ENCODE results near the gene JAZF1. TPM values are rescaled to one million over a fixed set of nuclear protein-coding genes. Genes with fewer than 3 reads are reported as not detected.

The JAZF1 gene
- total and polyA plus RNA-seq, 9 of the 15 experiments (the other 6 are each of a cell fraction or from before 2014, with no cell fraction given) = 0.04 to 0.64 (median 0.11) TPM; not detected in 3

GRCh38 chr7:28106321-28106829 is 74.2 kb downstream of the JAZF1 start:
- H3K9ac ChIP-seq (ENCODE audit: insufficient read depth in 1 of 2, low read depth in 2 of 2, low read length in 2 of 2) = no peak overlapping the region
- CTCF ChIA-PET (ENCODE audit: low intra/inter-chr PET ratio) = no interaction called here
- WGBS (ENCODE audit: insufficient coverage, low coverage, missing lambda C conversion rate) = 0% methylated on average over 6 of the region's 6 CpGs
- BruUV-seq (replicated peaks) = no TSS peak
- POLR2A ChIA-PET = interaction anchor here (1.6 kb wide), 1 partner anchor 10 kb away, joined by 3 read pairs; no protein-coding TSS in a partner anchor
- no peak overlapping the region for H2AFZ ChIP-seq (ENCODE audit: low read depth, low read length)
- intact Hi-C loops (cut with micrococcal nuclease) = no loop called here
- H3K9me3 ChIP-seq (replicated peaks; ENCODE audit: control insufficient read depth, insufficient read depth, low read depth, low read length) = no peaks in the 10 kb centered on the region
- FAIRE-seq (no peak), ATAC-seq (no peak), DNase-seq (ENCODE audit: extremely low read depth in 1 of 4, low spot score in 3 of 4) (no peak)
- H3K4me1 ChIP-seq (replicated peaks in 1 of 2; ENCODE audit: control insufficient read depth in 2 of 2, insufficient read depth in 2 of 2, low read length in 2 of 2) = no peaks in the 10 kb centered on the region
- no peak overlapping the region for H3K4me2 ChIP-seq (ENCODE audit: insufficient read depth, low read length)
- no peaks in the 10 kb centered on the region for H3K36me3 ChIP-seq (ENCODE audit: control insufficient read depth, insufficient read depth, low read length)
- no peak overlapping the region for H3K27ac ChIP-seq (ENCODE audit: extremely low read depth, low read depth, low read length)
- no peaks in the 10 kb centered on the region for H3K79me2 ChIP-seq (ENCODE audit: control insufficient read depth, insufficient read depth, low read length)
- H4K20me1 ChIP-seq (replicated peaks; ENCODE audit: control insufficient read depth, insufficient read depth, low read length) = no peaks in the 10 kb centered on the region
- H3K4me3 ChIP-seq = no peak overlapping the region
- H3K27me3 ChIP-seq (ENCODE audit: control insufficient read depth in 2 of 2, insufficient read depth in 2 of 2, low read length in 2 of 2) = peaks cover 2 to 22% of the 10 kb centered on the region in 2 experiments; a peak in 4 of 5 replicates
- in situ Hi-C loops (cut with MboI) = no loop called here
- H3K9me1 ChIP-seq (ENCODE audit: control insufficient read depth, insufficient read depth, low read length) = no peaks in the 10 kb centered on the region
- TF ChIP-seq KLF16 (IDR thresholded peaks at IDR 0.05) (no peak), STAG1 (CRISPR knock-in tag; IDR thresholded peaks at IDR 0.05; ENCODE audit: borderline replicate concordance) (no peak), ZNF77 (CRISPR knock-in tag; IDR thresholded peaks at IDR 0.05) (no peak), HMGXB4 (CRISPR knock-in tag; IDR thresholded peaks at IDR 0.05) (no peak), YY1 (IDR thresholded peaks at IDR 0.05; ENCODE audit: borderline replicate concordance in 1 of 3, control insufficient read depth in 1 of 3, extremely low read depth in 1 of 3, insufficient read depth in 3 of 3, insufficient read length in 1 of 3, insufficient replicate concordance in 2 of 3, low read depth in 1 of 3, low read length in 2 of 3) (no peak), ZNF253 (CRISPR knock-in tag; conservative IDR thresholded peaks at IDR 0.05) (no peak), ZKSCAN1 (IDR thresholded peaks at IDR 0.05; ENCODE audit: low read depth, low read length) (no peak), NKRF (IDR thresholded peaks at IDR 0.05; ENCODE audit: borderline replicate concordance) (no peak), ZNF134 (CRISPR knock-in tag; conservative IDR thresholded peaks at IDR 0.05) (no peak), CBFA2T3 (IDR thresholded peaks at IDR 0.05) (no peak), CUX1 (CRISPR knock-in tag; IDR thresholded peaks at IDR 0.05) (no peak), TAF9B (IDR thresholded peaks at IDR 0.05; ENCODE audit: partially characterized antibody) (no peak), MTA2 (IDR thresholded peaks at IDR 0.05; ENCODE audit: low read depth) (no peak), NCOA1 (IDR thresholded peaks at IDR 0.05; ENCODE audit: low read depth) (no peak)

All from K562 (cell line).